NCI-H2029 treated with DMSO at 0.1 percent for 48 hours (cell line): Measurements from ENCODE around the gene GTF2F1.
"Not testable (repeated sequence)": the region's sequence is repeated elsewhere in the genome, so short reads cannot be mapped to it uniquely, and the experiment has no call there.

ENCODE experiments used
- DNase-seq: peaks from one replicate; lab custom pipeline; 2025; lab: John Stamatoyannopoulos, UW

The GTF2F1 gene

GRCh38 chr19:6393074-6393982, at the start of gene GTF2F1:
Gene GTF2F1 (minus strand): TSS chr19:6393164. CDS start chr19:6392995, 169 bp downstream.
- DNase-seq, result peak; percentile 90

GRCh38 chr19:6442087-6442688, 49.2 kb upstream of the GTF2F1 start:
- no peak for DNase-seq

- no peak for DNase-seq
Measured at GRCh38 chr19:6440905-6441304, 47.9 kb upstream of the GTF2F1 start.

- no peak for DNase-seq
Measured at GRCh38 chr19:6439743-6440142, 46.8 kb upstream of the GTF2F1 start.

- DNase-seq, result no peak
Measured at GRCh38 chr19:6433663-6434062, 40.7 kb upstream of the GTF2F1 start, which contains the start of gene SLC25A41. Gene SLC25A41 (minus strand): TSS chr19:6433763. CDS start chr19:6433693, 70 bp downstream.

- DNase-seq, result no peak
Measured at GRCh38 chr19:6433165-6433564, 40.2 kb upstream of the GTF2F1 start.

- no peak for DNase-seq
Measured at GRCh38 chr19:6431891-6432290, 38.9 kb upstream of the GTF2F1 start.

- no peak for DNase-seq
Measured at GRCh38 chr19:6429419-6430221, 36.7 kb upstream of the GTF2F1 start.

- not testable (repeated sequence) for DNase-seq
Measured at GRCh38 chr19:6428692-6429418, 35.9 kb upstream of the GTF2F1 start.

GRCh38 chr19:6427131-6427530, 34.2 kb upstream of the GTF2F1 start:
- no peak for DNase-seq

- DNase-seq, result no peak
Measured at GRCh38 chr19:6425732-6426620, 33.0 kb upstream of the GTF2F1 start.

- peak; percentile 100 for DNase-seq
Measured at GRCh38 chr19:6424939-6425731, 32.2 kb upstream of the GTF2F1 start.

GRCh38 chr19:6424195-6424938, 31.4 kb upstream of the GTF2F1 start, which contains the start of gene KHSRP:
Gene KHSRP (minus strand): TSS chr19:6424811. CDS start chr19:6424701, 110 bp downstream.
- no peak for DNase-seq

- DNase-seq, result no peak
Measured at GRCh38 chr19:6423499-6424194, 30.7 kb upstream of the GTF2F1 start.

- DNase-seq, result no peak
Measured at GRCh38 chr19:6421075-6422014, 28.4 kb upstream of the GTF2F1 start.

- no peak for DNase-seq
Measured at GRCh38 chr19:6418562-6418932, 25.6 kb upstream of the GTF2F1 start.
